Measurements from ENCODE around the gene UBE2N.
"Not testable (repeated sequence)": the region's sequence is repeated elsewhere in the genome, so short reads cannot be mapped to it uniquely, and the experiment has no call there.

The UBE2N gene

GRCh38 chr12:93438266-93439050 lies 3.3 kb downstream of the UBE2N start:
- peaks cover 80% of the 10 kb centered on the region for H3K79me2 ChIP-seq (ENCODE audit: insufficient read depth, low read depth)
- H2AFZ ChIP-seq (ENCODE audit: low read depth), result no peak overlapping the region
- H3K9ac ChIP-seq, result no peak overlapping the region
- H3K27ac ChIP-seq, result no peak overlapping the region
- TF ChIP-seq CTCF (conservative IDR thresholded peaks at IDR 0.05; ENCODE audit: low read depth, low read length), result no peak
- peak overlapping the region; percentile 0; the same call in 1 of the 2 replicates for H3K4me2 ChIP-seq
- no peak overlapping the region for H3K4me3 ChIP-seq (IDR thresholded peaks at IDR 0.05; ENCODE audit: insufficient read depth, low read depth, low read length)
- H3K36me3 ChIP-seq (ENCODE audit: insufficient read depth), result no peaks in the 10 kb centered on the region
- H3K27me3 ChIP-seq (ENCODE audit: insufficient read depth, low read depth), result no peaks in the 10 kb centered on the region
- peaks cover 74% of the 10 kb centered on the region for H3K4me1 ChIP-seq (ENCODE audit: low read depth, poor library complexity, severe bottlenecking)
- H4K20me1 ChIP-seq (ENCODE audit: insufficient read depth), result peaks cover 62% of the 10 kb centered on the region

- H3K27ac ChIP-seq, result no peak overlapping the region
- no peak overlapping the region for H3K9ac ChIP-seq
- H3K36me3 ChIP-seq (ENCODE audit: insufficient read depth), result no peaks in the 10 kb centered on the region
- peaks cover 67% of the 10 kb centered on the region for H3K4me1 ChIP-seq (ENCODE audit: low read depth, poor library complexity, severe bottlenecking)
- H3K4me3 ChIP-seq (IDR thresholded peaks at IDR 0.05; ENCODE audit: insufficient read depth, low read depth, low read length), result no peak overlapping the region
- no peaks in the 10 kb centered on the region for H3K27me3 ChIP-seq (ENCODE audit: insufficient read depth, low read depth)
- no peak overlapping the region for H2AFZ ChIP-seq (ENCODE audit: low read depth)
- no peak for TF ChIP-seq CTCF (conservative IDR thresholded peaks at IDR 0.05; ENCODE audit: low read depth, low read length)
- peaks cover 63% of the 10 kb centered on the region for H4K20me1 ChIP-seq (ENCODE audit: insufficient read depth)
- H3K4me2 ChIP-seq, result peak overlapping the region; percentile 48
- H3K79me2 ChIP-seq (ENCODE audit: insufficient read depth, low read depth), result peaks cover 96% of the 10 kb centered on the region
These were observed 7.4 kb downstream of the UBE2N start for GRCh38 chr12:93434256-93434865.

- not testable (repeated sequence) for H3K9ac ChIP-seq; H3K27ac ChIP-seq; H3K4me3 ChIP-seq (IDR thresholded peaks at IDR 0.05; ENCODE audit: insufficient read depth, low read depth, low read length); H3K27me3 ChIP-seq (ENCODE audit: insufficient read depth, low read depth); H3K4me2 ChIP-seq; H2AFZ ChIP-seq (ENCODE audit: low read depth); H3K36me3 ChIP-seq (ENCODE audit: insufficient read depth)
- H3K4me1 ChIP-seq (ENCODE audit: low read depth, poor library complexity, severe bottlenecking), result peaks cover 58% of the 10 kb centered on the region
- peaks cover 64% of the 10 kb centered on the region for H4K20me1 ChIP-seq (ENCODE audit: insufficient read depth)
- peaks cover 96% of the 10 kb centered on the region for H3K79me2 ChIP-seq (ENCODE audit: insufficient read depth, low read depth)
These were observed 9.7 kb downstream of the UBE2N start for GRCh38 chr12:93432031-93432430.

GRCh38 chr12:93430280-93430679 lies 11.5 kb downstream of the UBE2N start:
- H4K20me1 ChIP-seq (ENCODE audit: insufficient read depth), result peaks cover 57% of the 10 kb centered on the region
- peaks cover 58% of the 10 kb centered on the region for H3K4me1 ChIP-seq (ENCODE audit: low read depth, poor library complexity, severe bottlenecking)
- H3K4me2 ChIP-seq, result no peak overlapping the region

More at GRCh38 chr12:93430280-93430679, 11.5 kb downstream of the UBE2N start:
- no peaks in the 10 kb centered on the region for H3K36me3 ChIP-seq (ENCODE audit: insufficient read depth)
- no peak for TF ChIP-seq CTCF (conservative IDR thresholded peaks at IDR 0.05; ENCODE audit: low read depth, low read length)
- no peak overlapping the region for H3K27ac ChIP-seq
- H2AFZ ChIP-seq (ENCODE audit: low read depth), result no peak overlapping the region
- H3K79me2 ChIP-seq (ENCODE audit: insufficient read depth, low read depth), result peaks cover 96% of the 10 kb centered on the region
- H3K4me3 ChIP-seq (IDR thresholded peaks at IDR 0.05; ENCODE audit: insufficient read depth, low read depth, low read length), result no peak overlapping the region
- no peaks in the 10 kb centered on the region for H3K27me3 ChIP-seq (ENCODE audit: insufficient read depth, low read depth)
- no peak overlapping the region for H3K9ac ChIP-seq
